ENCODE results near the gene ZNF594.
"Not testable (repeated sequence)": the region's sequence is repeated elsewhere in the genome, so short reads cannot be mapped to it uniquely, and the experiment has no call there.

ZNF594 gene

GRCh38 chr17:5137511-5138197 is 54.0 kb downstream of the ZNF594 start:
- not testable (repeated sequence) for DNase-seq

GRCh38 chr17:5136580-5137412 is 54.9 kb downstream of the ZNF594 start:
- DNase-seq, result not testable (repeated sequence)

GRCh38 chr17:5135726-5136579 is 55.7 kb downstream of the ZNF594 start:
- DNase-seq, result no peak

- peak in 1 of 51 donors; percentile 3 for DNase-seq
Measured at GRCh38 chr17:5135131-5135712, 56.4 kb downstream of the ZNF594 start.

GRCh38 chr17:5134571-5134970 is 57.1 kb downstream of the ZNF594 start:
- not testable (repeated sequence) for DNase-seq

GRCh38 chr17:5133961-5134360 is 57.7 kb downstream of the ZNF594 start:
- not testable (repeated sequence) for DNase-seq

- no peak for DNase-seq
Measured at GRCh38 chr17:5133311-5133710, 58.4 kb downstream of the ZNF594 start.

GRCh38 chr17:5132503-5133225 is 59.0 kb downstream of the ZNF594 start:
- not testable (repeated sequence) for DNase-seq

GRCh38 chr17:5131799-5132502 is 59.7 kb downstream of the ZNF594 start:
- not testable (repeated sequence) for DNase-seq

- DNase-seq, result no peak
Measured at GRCh38 chr17:5131146-5131715, 60.4 kb downstream of the ZNF594 start.

GRCh38 chr17:5130687-5131086 is 61.0 kb downstream of the ZNF594 start:
- DNase-seq, result not testable (repeated sequence)

GRCh38 chr17:5130261-5130660 is 61.4 kb downstream of the ZNF594 start:
- not testable (repeated sequence) for DNase-seq

GRCh38 chr17:5129770-5130169 is 61.9 kb downstream of the ZNF594 start:
- not testable (repeated sequence) for DNase-seq
